T-helper 9 cell (primary cell): ENCODE measurements around the gene SMNDC1.
A peak's percentile ranks its signal among the peaks of the same experiment; 100 is the strongest.
"Not testable (repeated sequence)": the region's sequence is repeated elsewhere in the genome, so short reads cannot be mapped to it uniquely, and the experiment has no call there.

Experiments
- DNase-seq: peaks from one replicate; pipeline ENCODE4 v3.0.0-alpha.2; 2020

The SMNDC1 gene

GRCh38 chr10:110278562-110279406, 25.9 kb downstream of the SMNDC1 start:
- no peak for DNase-seq

- DNase-seq, result no peak
Measured at GRCh38 chr10:110277591-110277990, 27.1 kb downstream of the SMNDC1 start.

- no peak for DNase-seq
Measured at GRCh38 chr10:110276603-110277002, 28.1 kb downstream of the SMNDC1 start.

- DNase-seq, result no peak
Measured at GRCh38 chr10:110275128-110275729, 29.5 kb downstream of the SMNDC1 start.

- no peak for DNase-seq
Measured at GRCh38 chr10:110274647-110275046, 30.1 kb downstream of the SMNDC1 start.

GRCh38 chr10:110274072-110274627, 30.6 kb downstream of the SMNDC1 start:
- no peak for DNase-seq

GRCh38 chr10:110273474-110273873, 31.2 kb downstream of the SMNDC1 start:
- DNase-seq, result peak; percentile 6

GRCh38 chr10:110272995-110273394, 31.7 kb downstream of the SMNDC1 start:
- not testable (repeated sequence) for DNase-seq

GRCh38 chr10:110269374-110270318, 35.1 kb downstream of the SMNDC1 start:
- DNase-seq, result no peak

- DNase-seq, result no peak
Measured at GRCh38 chr10:110268971-110269370, 35.7 kb downstream of the SMNDC1 start.

GRCh38 chr10:110268442-110268841, 36.3 kb downstream of the SMNDC1 start:
- no peak for DNase-seq

GRCh38 chr10:110267276-110267675, 37.4 kb downstream of the SMNDC1 start:
- no peak for DNase-seq

- no peak for DNase-seq
Measured at GRCh38 chr10:110265573-110266193, 39.0 kb downstream of the SMNDC1 start.

- DNase-seq, result no peak
Measured at GRCh38 chr10:110263164-110263563, 41.6 kb downstream of the SMNDC1 start.

GRCh38 chr10:110260746-110261477, 43.8 kb downstream of the SMNDC1 start:
- DNase-seq, result no peak

- DNase-seq, result no peak
Measured at GRCh38 chr10:110259317-110259716, 45.4 kb downstream of the SMNDC1 start.

GRCh38 chr10:110258542-110258941, 46.2 kb downstream of the SMNDC1 start:
- no peak for DNase-seq

GRCh38 chr10:110254467-110254866, 50.3 kb downstream of the SMNDC1 start:
- DNase-seq, result no peak

- DNase-seq, result no peak
Measured at GRCh38 chr10:110252151-110252550, 52.6 kb downstream of the SMNDC1 start.

- not testable (repeated sequence) for DNase-seq
Measured at GRCh38 chr10:110251392-110251791, 53.3 kb downstream of the SMNDC1 start.

- not testable (repeated sequence) for DNase-seq
Measured at GRCh38 chr10:110249489-110249888, 55.2 kb downstream of the SMNDC1 start.

GRCh38 chr10:110247833-110248232, 56.9 kb downstream of the SMNDC1 start:
- not testable (repeated sequence) for DNase-seq
